Measurements from ENCODE around the gene SLC15A4.

SLC15A4 gene

DNA sequence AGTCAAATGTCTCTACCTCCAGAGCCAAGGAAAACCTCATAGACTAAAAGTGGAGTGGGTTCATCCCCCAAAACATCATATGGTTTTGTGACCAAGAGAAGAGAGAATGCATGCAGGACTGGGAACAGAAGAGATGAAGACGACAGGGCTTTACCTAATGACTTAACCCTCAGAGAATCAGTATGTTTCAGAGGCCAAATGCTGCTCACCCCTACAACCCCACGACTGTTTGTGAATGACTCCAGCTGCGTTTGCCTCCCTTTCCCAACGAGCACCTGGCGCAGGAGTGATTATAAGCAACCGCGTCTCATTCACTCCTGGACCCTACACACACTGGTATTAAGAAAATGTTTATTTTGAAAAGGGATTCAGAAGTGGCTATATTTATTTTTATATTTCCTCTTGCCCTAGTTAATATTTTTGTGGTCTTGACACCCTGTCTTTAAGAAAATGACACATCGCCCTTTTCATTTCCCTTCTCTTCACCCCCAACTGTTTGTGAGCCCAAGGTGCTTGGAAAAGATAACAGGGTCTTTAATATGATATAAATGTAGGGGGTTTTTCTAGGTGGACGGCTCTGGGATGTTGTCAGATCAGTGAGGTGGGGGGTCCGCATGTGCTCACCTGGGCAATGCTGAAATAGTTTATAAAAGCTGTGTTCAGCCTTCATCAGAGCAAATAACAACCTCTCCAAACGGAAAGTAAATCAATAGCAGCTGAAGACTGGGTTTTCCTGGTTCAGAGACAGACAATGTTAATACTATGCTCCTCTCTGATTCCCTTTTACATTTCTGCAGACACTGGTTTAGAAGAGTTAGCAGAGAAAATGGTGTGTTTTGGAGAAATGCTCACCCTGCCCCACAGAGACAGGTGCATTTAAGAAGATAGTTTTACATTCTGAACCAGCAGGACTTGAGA lies 77.7 kb downstream of the SLC15A4 start:
- DNase-seq = no peak

DNA sequence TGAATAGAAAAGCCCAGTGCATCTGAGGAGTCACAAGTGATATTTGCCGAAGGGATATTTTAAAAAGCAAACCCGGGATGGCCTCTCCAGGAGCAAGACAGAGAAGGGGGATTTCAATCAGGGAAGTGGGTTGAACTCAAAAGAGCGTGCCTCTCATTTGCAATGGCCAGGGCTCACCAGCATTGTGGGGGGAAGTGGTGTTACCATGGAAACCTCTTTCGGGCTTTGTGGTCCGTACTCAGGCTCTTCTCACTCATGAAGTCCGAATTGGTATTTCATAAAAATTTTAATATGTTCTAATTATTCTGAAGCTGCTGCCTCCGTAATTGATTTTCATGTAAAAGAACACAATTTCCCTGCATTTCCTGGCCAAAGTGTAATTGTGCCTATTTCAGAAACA lies 79.8 kb downstream of the SLC15A4 start:
- DNase-seq = no peak

Data from NCI-H2029 treated with DMSO at 0.1 percent for 48 hours (cell line).